ENCODE measurements around the gene FOXO1. TPM values are rescaled to one million over a fixed set of nuclear protein-coding genes. Genes with fewer than 3 reads are reported as not detected.

Gene FOXO1
- total RNA-seq, 1 donor from 2014 or later = 10.4 TPM

GRCh38 chr13:40648040-40648439 is 18.4 kb downstream of the FOXO1 start:
- FAIRE-seq (no peak), DNase-seq (ENCODE audit: low read depth) (no peak)
- Histone ChIP-seq H3K27ac (ENCODE audit: low read depth, low read length) (no peak overlapping the region), H3K4me3 (ENCODE audit: insufficient read depth, low read depth, low read length) (no peak overlapping the region), H3K4me2 (ENCODE audit: low read length) (no peak overlapping the region), H4K20me1 (ENCODE audit: insufficient read depth, low read length) (peaks cover under 1% of the 10 kb centered on the region), H3K36me3 (ENCODE audit: insufficient read depth, low read length) (no peaks in the 10 kb centered on the region), H3K9me3 (ENCODE audit: insufficient read depth, low read depth, low read length) (no peaks in the 10 kb centered on the region), H3K4me1 (ENCODE audit: insufficient read depth, low read length) (peaks cover 4% of the 10 kb centered on the region), H2AFZ (ENCODE audit: low read depth, low read length) (no peak overlapping the region), H3K27me3 (ENCODE audit: insufficient read depth, low read length) (no peaks in the 10 kb centered on the region), H3K79me2 (ENCODE audit: insufficient read depth, low read length) (peaks cover 24% of the 10 kb centered on the region), H3K9ac (ENCODE audit: low read length) (no peak overlapping the region)
- no peaks in the 10 kb centered on the region for H3K27me3 Mint-ChIP-seq (ENCODE audit: low read depth, unreplicated experiment)
- no peak overlapping the region for H3K4me3 Mint-ChIP-seq (ENCODE audit: unreplicated experiment)
- no peak overlapping the region for H3K27ac Mint-ChIP-seq (ENCODE audit: unreplicated experiment)
- H3K36me3 Mint-ChIP-seq (ENCODE audit: low read depth, unreplicated experiment) = no peaks in the 10 kb centered on the region
- H3K4me1 Mint-ChIP-seq (ENCODE audit: low read depth, unreplicated experiment) = peaks cover 43% of the 10 kb centered on the region
- TF ChIP-seq EZH2 (IDR thresholded peaks at IDR 0.05; ENCODE audit: insufficient read depth, low read length) = no peak
- TF ChIP-seq, protein P1, sequence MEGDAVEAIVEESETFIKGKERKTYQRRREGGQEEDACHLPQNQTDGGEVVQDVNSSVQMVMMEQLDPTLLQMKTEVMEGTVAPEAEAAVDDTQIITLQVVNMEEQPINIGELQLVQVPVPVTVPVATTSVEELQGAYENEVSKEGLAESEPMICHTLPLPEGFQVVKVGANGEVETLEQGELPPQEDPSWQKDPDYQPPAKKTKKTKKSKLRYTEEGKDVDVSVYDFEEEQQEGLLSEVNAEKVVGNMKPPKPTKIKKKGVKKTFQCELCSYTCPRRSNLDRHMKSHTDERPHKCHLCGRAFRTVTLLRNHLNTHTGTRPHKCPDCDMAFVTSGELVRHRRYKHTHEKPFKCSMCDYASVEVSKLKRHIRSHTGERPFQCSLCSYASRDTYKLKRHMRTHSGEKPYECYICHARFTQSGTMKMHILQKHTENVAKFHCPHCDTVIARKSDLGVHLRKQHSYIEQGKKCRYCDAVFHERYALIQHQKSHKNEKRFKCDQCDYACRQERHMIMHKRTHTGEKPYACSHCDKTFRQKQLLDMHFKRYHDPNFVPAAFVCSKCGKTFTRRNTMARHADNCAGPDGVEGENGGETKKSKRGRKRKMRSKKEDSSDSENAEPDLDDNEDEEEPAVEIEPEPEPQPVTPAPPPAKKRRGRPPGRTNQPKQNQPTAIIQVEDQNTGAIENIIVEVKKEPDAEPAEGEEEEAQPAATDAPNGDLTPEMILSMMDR (IDR thresholded peaks at IDR 0.05; ENCODE audit: insufficient read depth, low read depth, low read length) = no peak
- H3K9me3 Mint-ChIP-seq (ENCODE audit: unreplicated experiment) = no peaks in the 10 kb centered on the region

GRCh38 chr13:40644838-40645604 is 21.4 kb downstream of the FOXO1 start:
- H3K4me1 Mint-ChIP-seq (ENCODE audit: low read depth, unreplicated experiment) = peaks cover 40% of the 10 kb centered on the region
- H4K20me1 ChIP-seq (ENCODE audit: insufficient read depth, low read length) = peaks cover 14% of the 10 kb centered on the region

More at GRCh38 chr13:40644838-40645604, 21.4 kb downstream of the FOXO1 start:
- H3K27me3 ChIP-seq (ENCODE audit: insufficient read depth, low read length) = no peaks in the 10 kb centered on the region
- H3K9ac ChIP-seq (ENCODE audit: low read length) = no peak overlapping the region
- peaks cover 4% of the 10 kb centered on the region for H3K4me1 ChIP-seq (ENCODE audit: insufficient read depth, low read length)
- no peak for FAIRE-seq
- Mint-ChIP-seq H3K36me3 (ENCODE audit: low read depth, unreplicated experiment) (no peaks in the 10 kb centered on the region), H3K4me3 (ENCODE audit: unreplicated experiment) (peak overlapping the region; percentile 4), H3K27me3 (ENCODE audit: low read depth, unreplicated experiment) (no peaks in the 10 kb centered on the region), H3K27ac (ENCODE audit: unreplicated experiment) (peak overlapping the region; percentile 54), H3K9me3 (ENCODE audit: unreplicated experiment) (no peaks in the 10 kb centered on the region)
- no peak for TF ChIP-seq EZH2 (IDR thresholded peaks at IDR 0.05; ENCODE audit: insufficient read depth, low read length)
- TF ChIP-seq, protein P1 (IDR thresholded peaks at IDR 0.05; ENCODE audit: insufficient read depth, low read depth, low read length) = no peak
- no peaks in the 10 kb centered on the region for H3K36me3 ChIP-seq (ENCODE audit: insufficient read depth, low read length)
- H2AFZ ChIP-seq (ENCODE audit: low read depth, low read length) = no peak overlapping the region
- no peak overlapping the region for H3K4me3 ChIP-seq (ENCODE audit: insufficient read depth, low read depth, low read length)
- no peak overlapping the region for H3K27ac ChIP-seq (ENCODE audit: low read depth, low read length)
- no peak for DNase-seq (ENCODE audit: low read depth)
- H3K79me2 ChIP-seq (ENCODE audit: insufficient read depth, low read length) = peaks cover 7% of the 10 kb centered on the region
- no peaks in the 10 kb centered on the region for H3K9me3 ChIP-seq (ENCODE audit: insufficient read depth, low read depth, low read length)
- H3K4me2 ChIP-seq (ENCODE audit: low read length) = peak overlapping the region; percentile 19

Measured in astrocyte (in vitro differentiated cells and primary cell).